WTC11 (cell line): Measurements from ENCODE around the gene CDH20. TPM values are rescaled to one million over a fixed set of nuclear protein-coding genes. Genes with fewer than 3 reads are reported as not detected.

ENCODE experiments used
- ATAC-seq: fragments of 200-7000 bp; cut with Tn5 transposase; 2 replicates; pipeline ENCODE4 v1.10.0; 2021; ENCODE audit warnings: mild to moderate bottlenecking, moderate library complexity
- CTCF ChIA-PET: fragments of 300-600 bp; sonication (Branson Sonifier 250); formaldehyde crosslinking; loops from one replicate; lab custom pipeline; 2021; ENCODE audit warnings: antibody characterized with exemption; lab: Charles Lee
- POLR2A ChIA-PET: fragments of 350-600 bp; sonication (Branson Sonifier 250); formaldehyde crosslinking; loops from one replicate; lab custom pipeline; 2021; ENCODE audit warnings: antibody characterized with exemption; lab: Charles Lee
- DNase-seq: peaks from one replicate; pipeline ENCODE4 v3.0.0; 2021; ENCODE audit warnings: low spot score
- H3K27ac Mint-ChIP-seq: 2 replicates; pipeline ENCODE4 v1.8.0; 2021; ENCODE audit warnings: mixed read lengths
- H3K27me3 Mint-ChIP-seq: 2 replicates; pipeline ENCODE4 v1.8.0; 2021; ENCODE audit warnings: low read depth, mild to moderate bottlenecking, moderate library complexity, mixed read lengths
- H3K36me3 Mint-ChIP-seq: 2 replicates; pipeline ENCODE4 v1.8.0; 2021; ENCODE audit warnings: mixed read lengths
- H3K4me1 Mint-ChIP-seq: 2 replicates; pipeline ENCODE4 v1.8.0; 2022; ENCODE audit warnings: mixed read lengths
- H3K4me3 Mint-ChIP-seq: 2 replicates; pipeline ENCODE4 v1.8.0; 2021; ENCODE audit warnings: mild to moderate bottlenecking, moderate library complexity, mixed read lengths
- H3K9me3 Mint-ChIP-seq: 2 replicates; pipeline ENCODE4 v1.8.0; 2021; ENCODE audit warnings: mixed read lengths
- CREM ChIP-seq: sonication (generic); formaldehyde crosslinking; IDR thresholded peaks from 2 replicates; pipeline ENCODE4 v1.8.1; 2022; ENCODE audit warnings: mild to moderate bottlenecking, missing genetic modification reagents, moderate library complexity
- GTF2I ChIP-seq: fragments of 250-450 bp; sonication (Bioruptor Pico); conservative IDR thresholded peaks from 2 replicates; pipeline ENCODE4 v1.4.0; 2021; ENCODE audit warnings: mild to moderate bottlenecking
- NFATC4 ChIP-seq: fragments of 250-450 bp; sonication (Bioruptor Pico); IDR thresholded peaks from 2 replicates; pipeline ENCODE4 v1.9.0; 2021; ENCODE audit warnings: mild to moderate bottlenecking
- NR2C2 ChIP-seq: sonication (generic); formaldehyde crosslinking; IDR thresholded peaks from 2 replicates; pipeline ENCODE4 v1.8.0; 2022; ENCODE audit warnings: mild to moderate bottlenecking, missing genetic modification reagents
- SMAD4 ChIP-seq: sonication (generic); formaldehyde crosslinking; IDR thresholded peaks from 2 replicates; pipeline ENCODE4 v1.8.0; 2022; ENCODE audit warnings: mild to moderate bottlenecking, missing genetic modification reagents
- SOX15 ChIP-seq: fragments of 250-450 bp; sonication (Bioruptor Pico); IDR thresholded peaks from 2 replicates; pipeline ENCODE4 v1.9.0; 2021; ENCODE audit warnings: mild to moderate bottlenecking
- TEAD4 ChIP-seq: sonication (generic); formaldehyde crosslinking; IDR thresholded peaks from 2 replicates; pipeline ENCODE4 v1.8.0; 2022; ENCODE audit warnings: mild to moderate bottlenecking, missing genetic modification reagents
- TP53 ChIP-seq: sonication (generic); formaldehyde crosslinking; IDR thresholded peaks from 2 replicates; pipeline ENCODE4 v1.8.1; 2023; ENCODE audit warnings: mild to moderate bottlenecking, missing genetic modification reagents
- ZNF121 ChIP-seq: sonication (generic); formaldehyde crosslinking; IDR thresholded peaks from 2 replicates; pipeline ENCODE4 v1.8.0; 2023; ENCODE audit warnings: missing genetic modification reagents
- ZNF263 ChIP-seq: sonication (generic); formaldehyde crosslinking; IDR thresholded peaks from 2 replicates; pipeline ENCODE4 v1.8.1; 2022; ENCODE audit warnings: low read depth, mild to moderate bottlenecking, moderate library complexity, missing genetic modification reagents
- ZNF317 ChIP-seq: sonication (generic); formaldehyde crosslinking; IDR thresholded peaks from 2 replicates; pipeline ENCODE4 v1.8.1; 2023; ENCODE audit warnings: low read depth, mild to moderate bottlenecking, moderate library complexity, missing genetic modification reagents, borderline replicate concordance
- ZNF671 ChIP-seq: fragments of 250-450 bp; sonication (Bioruptor Pico); IDR thresholded peaks from 2 replicates; pipeline ENCODE4 v1.8.0; 2021; ENCODE audit warnings: mild to moderate bottlenecking
- total RNA-seq: library from RNA; stranded (reverse); gene quantifications from 3 replicates; pipeline ENCODE4 v1.2.3, GENCODE V29; 2021
- TF ChIP-seq, protein P1 (sequence below): sonication (generic); formaldehyde crosslinking; conservative IDR thresholded peaks from 2 replicates; pipeline ENCODE4 v1.8.1; 2023; ENCODE audit warnings: mild to moderate bottlenecking, low read depth, missing genetic modification reagents, moderate library complexity
- TF ChIP-seq, protein P2 (sequence below): sonication (generic); formaldehyde crosslinking; IDR thresholded peaks from 2 replicates; pipeline ENCODE4 v1.8.1; 2022; ENCODE audit warnings: mild to moderate bottlenecking, missing genetic modification reagents, moderate library complexity, borderline replicate concordance
- TF ChIP-seq, protein P3 (sequence below): sonication (generic); formaldehyde crosslinking; IDR thresholded peaks from 2 replicates; pipeline ENCODE4 v1.8.0; 2022; ENCODE audit warnings: mild to moderate bottlenecking, missing genetic modification reagents
- TF ChIP-seq, protein P4 (sequence below): sonication (generic); formaldehyde crosslinking; IDR thresholded peaks from 2 replicates; pipeline ENCODE4 v1.8.1; 2023; ENCODE audit warnings: mild to moderate bottlenecking, missing genetic modification reagents, moderate library complexity
- TF ChIP-seq, protein P5 (sequence below): sonication (generic); formaldehyde crosslinking; IDR thresholded peaks from 2 replicates; pipeline ENCODE4 v1.8.1; 2022; ENCODE audit warnings: mild to moderate bottlenecking, moderate library complexity, missing genetic modification reagents
- TF ChIP-seq, protein P6 (sequence below): sonication (generic); formaldehyde crosslinking; IDR thresholded peaks from 2 replicates; pipeline ENCODE4 v1.8.0; 2022; ENCODE audit warnings: missing genetic modification reagents

The CDH20 gene
- total RNA-seq, 1 experiment from 2014 or later, result 0.39 TPM

DNA sequence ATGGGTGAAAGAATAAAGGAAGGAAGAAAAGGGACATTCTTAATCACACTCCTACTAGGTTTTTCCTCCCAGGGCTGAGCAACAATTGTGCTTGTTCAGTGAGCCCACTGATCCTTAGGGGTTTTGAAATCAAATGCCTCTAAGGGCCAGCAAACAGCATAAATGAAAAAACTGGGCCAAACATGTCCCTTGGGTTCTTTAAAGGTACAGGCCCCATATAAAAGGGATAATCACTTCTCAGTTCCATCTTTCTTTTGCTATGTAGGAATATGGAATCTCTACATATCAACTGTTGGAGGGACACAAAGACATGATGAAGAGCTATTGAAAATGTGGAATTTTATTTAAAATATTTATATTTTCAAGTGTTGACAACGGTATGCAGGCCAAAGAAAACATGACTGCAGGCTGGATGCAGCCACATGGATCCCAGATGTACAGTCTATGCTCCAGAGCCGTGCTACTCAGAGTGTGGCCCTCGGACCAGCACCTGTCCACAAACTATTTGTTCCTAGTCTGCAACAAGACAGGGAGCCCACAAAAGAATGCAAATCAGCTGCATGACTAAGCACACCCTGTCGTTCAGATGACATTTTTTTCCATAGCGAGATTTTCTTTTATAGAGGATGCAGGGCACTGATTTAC lies 110.0 kb downstream of the CDH20 start:
- H3K36me3 Mint-ChIP-seq, result no peaks in the 10 kb centered on the region

DNA sequence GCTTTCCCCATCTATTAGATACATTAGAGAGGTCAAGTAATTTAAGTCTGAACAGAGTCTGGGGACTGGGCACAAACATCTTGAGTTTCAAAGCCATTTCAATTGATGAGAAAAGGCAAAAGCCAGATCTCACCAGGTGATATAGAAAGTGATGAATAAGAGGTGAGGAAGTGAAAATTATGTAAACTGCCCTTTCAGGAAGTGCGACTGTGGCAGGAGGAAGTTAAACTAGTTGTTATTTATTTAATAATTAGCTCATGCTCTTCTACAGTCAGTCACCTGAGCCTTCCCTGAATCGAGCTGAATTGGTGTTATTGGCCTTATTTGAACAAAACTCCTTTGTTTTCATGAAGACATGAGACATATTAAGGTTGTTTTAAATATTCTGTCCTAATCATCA lies 115.1 kb downstream of the CDH20 start:
- ChIA-PET POLR2A (no interaction called here), CTCF (no interaction called here)
- no peak overlapping the region for H3K4me3 Mint-ChIP-seq
- no peaks in the 10 kb centered on the region for H3K36me3 Mint-ChIP-seq
- ATAC-seq (no peak), DNase-seq (no peak)
- no peaks in the 10 kb centered on the region for H3K4me1 Mint-ChIP-seq
- no peak overlapping the region for H3K27ac Mint-ChIP-seq
- TF ChIP-seq, protein P1, sequence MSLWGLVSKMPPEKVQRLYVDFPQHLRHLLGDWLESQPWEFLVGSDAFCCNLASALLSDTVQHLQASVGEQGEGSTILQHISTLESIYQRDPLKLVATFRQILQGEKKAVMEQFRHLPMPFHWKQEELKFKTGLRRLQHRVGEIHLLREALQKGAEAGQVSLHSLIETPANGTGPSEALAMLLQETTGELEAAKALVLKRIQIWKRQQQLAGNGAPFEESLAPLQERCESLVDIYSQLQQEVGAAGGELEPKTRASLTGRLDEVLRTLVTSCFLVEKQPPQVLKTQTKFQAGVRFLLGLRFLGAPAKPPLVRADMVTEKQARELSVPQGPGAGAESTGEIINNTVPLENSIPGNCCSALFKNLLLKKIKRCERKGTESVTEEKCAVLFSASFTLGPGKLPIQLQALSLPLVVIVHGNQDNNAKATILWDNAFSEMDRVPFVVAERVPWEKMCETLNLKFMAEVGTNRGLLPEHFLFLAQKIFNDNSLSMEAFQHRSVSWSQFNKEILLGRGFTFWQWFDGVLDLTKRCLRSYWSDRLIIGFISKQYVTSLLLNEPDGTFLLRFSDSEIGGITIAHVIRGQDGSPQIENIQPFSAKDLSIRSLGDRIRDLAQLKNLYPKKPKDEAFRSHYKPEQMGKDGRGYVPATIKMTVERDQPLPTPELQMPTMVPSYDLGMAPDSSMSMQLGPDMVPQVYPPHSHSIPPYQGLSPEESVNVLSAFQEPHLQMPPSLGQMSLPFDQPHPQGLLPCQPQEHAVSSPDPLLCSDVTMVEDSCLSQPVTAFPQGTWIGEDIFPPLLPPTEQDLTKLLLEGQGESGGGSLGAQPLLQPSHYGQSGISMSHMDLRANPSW (CRISPR knock-in tag), result no peak
- TF ChIP-seq, protein P2, sequence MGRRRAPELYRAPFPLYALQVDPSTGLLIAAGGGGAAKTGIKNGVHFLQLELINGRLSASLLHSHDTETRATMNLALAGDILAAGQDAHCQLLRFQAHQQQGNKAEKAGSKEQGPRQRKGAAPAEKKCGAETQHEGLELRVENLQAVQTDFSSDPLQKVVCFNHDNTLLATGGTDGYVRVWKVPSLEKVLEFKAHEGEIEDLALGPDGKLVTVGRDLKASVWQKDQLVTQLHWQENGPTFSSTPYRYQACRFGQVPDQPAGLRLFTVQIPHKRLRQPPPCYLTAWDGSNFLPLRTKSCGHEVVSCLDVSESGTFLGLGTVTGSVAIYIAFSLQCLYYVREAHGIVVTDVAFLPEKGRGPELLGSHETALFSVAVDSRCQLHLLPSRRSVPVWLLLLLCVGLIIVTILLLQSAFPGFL (CRISPR knock-in tag), result no peak
- TF ChIP-seq, protein P3, sequence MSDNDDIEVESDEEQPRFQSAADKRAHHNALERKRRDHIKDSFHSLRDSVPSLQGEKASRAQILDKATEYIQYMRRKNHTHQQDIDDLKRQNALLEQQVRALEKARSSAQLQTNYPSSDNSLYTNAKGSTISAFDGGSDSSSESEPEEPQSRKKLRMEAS (CRISPR knock-in tag), result no peak
- TF ChIP-seq ZNF317 (CRISPR knock-in tag) (no peak), SMAD4 (CRISPR knock-in tag) (no peak)
- no peaks in the 10 kb centered on the region; the same call in 1 of the 2 replicates for H3K27me3 Mint-ChIP-seq
- H3K9me3 Mint-ChIP-seq, result no peaks in the 10 kb centered on the region

More for the DNA sequence above, 110.0 kb downstream of the CDH20 start:
- no peak overlapping the region for H3K27ac Mint-ChIP-seq
- no peak for ATAC-seq
- no peaks in the 10 kb centered on the region for H3K4me1 Mint-ChIP-seq
- H3K27me3 Mint-ChIP-seq, result no peaks in the 10 kb centered on the region; the same call in 1 of the 2 replicates
- TF ChIP-seq GTF2I (CRISPR knock-in tag) (no peak), ZNF671 (CRISPR knock-in tag) (no peak), NFATC4 (no peak), TEAD4 (CRISPR knock-in tag) (no peak), CREM (CRISPR knock-in tag) (no peak), TP53 (CRISPR knock-in tag) (no peak), ZNF121 (CRISPR knock-in tag) (no peak), ZNF263 (CRISPR knock-in tag) (no peak), SOX15 (CRISPR knock-in tag) (no peak), NR2C2 (CRISPR knock-in tag) (no peak)
- TF ChIP-seq, protein P4, sequence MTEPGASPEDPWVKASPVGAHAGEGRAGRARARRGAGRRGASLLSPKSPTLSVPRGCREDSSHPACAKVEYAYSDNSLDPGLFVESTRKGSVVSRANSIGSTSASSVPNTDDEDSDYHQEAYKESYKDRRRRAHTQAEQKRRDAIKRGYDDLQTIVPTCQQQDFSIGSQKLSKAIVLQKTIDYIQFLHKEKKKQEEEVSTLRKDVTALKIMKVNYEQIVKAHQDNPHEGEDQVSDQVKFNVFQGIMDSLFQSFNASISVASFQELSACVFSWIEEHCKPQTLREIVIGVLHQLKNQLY (CRISPR knock-in tag), result no peak
- TF ChIP-seq, protein P5, sequence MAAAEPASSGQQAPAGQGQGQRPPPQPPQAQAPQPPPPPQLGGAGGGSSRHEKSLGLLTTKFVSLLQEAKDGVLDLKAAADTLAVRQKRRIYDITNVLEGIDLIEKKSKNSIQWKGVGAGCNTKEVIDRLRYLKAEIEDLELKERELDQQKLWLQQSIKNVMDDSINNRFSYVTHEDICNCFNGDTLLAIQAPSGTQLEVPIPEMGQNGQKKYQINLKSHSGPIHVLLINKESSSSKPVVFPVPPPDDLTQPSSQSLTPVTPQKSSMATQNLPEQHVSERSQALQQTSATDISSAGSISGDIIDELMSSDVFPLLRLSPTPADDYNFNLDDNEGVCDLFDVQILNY (CRISPR knock-in tag), result no peak
- TF ChIP-seq, protein P6, sequence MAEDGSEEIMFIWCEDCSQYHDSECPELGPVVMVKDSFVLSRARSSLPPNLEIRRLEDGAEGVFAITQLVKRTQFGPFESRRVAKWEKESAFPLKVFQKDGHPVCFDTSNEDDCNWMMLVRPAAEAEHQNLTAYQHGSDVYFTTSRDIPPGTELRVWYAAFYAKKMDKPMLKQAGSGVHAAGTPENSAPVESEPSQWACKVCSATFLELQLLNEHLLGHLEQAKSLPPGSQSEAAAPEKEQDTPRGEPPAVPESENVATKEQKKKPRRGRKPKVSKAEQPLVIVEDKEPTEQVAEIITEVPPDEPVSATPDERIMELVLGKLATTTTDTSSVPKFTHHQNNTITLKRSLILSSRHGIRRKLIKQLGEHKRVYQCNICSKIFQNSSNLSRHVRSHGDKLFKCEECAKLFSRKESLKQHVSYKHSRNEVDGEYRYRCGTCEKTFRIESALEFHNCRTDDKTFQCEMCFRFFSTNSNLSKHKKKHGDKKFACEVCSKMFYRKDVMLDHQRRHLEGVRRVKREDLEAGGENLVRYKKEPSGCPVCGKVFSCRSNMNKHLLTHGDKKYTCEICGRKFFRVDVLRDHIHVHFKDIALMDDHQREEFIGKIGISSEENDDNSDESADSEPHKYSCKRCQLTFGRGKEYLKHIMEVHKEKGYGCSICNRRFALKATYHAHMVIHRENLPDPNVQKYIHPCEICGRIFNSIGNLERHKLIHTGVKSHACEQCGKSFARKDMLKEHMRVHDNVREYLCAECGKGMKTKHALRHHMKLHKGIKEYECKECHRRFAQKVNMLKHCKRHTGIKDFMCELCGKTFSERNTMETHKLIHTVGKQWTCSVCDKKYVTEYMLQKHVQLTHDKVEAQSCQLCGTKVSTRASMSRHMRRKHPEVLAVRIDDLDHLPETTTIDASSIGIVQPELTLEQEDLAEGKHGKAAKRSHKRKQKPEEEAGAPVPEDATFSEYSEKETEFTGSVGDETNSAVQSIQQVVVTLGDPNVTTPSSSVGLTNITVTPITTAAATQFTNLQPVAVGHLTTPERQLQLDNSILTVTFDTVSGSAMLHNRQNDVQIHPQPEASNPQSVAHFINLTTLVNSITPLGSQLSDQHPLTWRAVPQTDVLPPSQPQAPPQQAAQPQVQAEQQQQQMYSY, result no peak
- TF ChIP-seq, all 79 proteins: peak for 0
- Mint-ChIP-seq H3K4me3 (no peak overlapping the region), H3K9me3 (no peaks in the 10 kb centered on the region)
- ChIA-PET CTCF (no interaction called here), POLR2A (no interaction called here)
- no peak for DNase-seq
